Stomach (tissue), 4 donors: ENCODE data around the gene SNX20.

Experiments
- EP300 ChIP-seq: sonication (generic); formaldehyde crosslinking; IDR thresholded peaks from one replicate; pipeline ENCODE4 v1.6.1; 2017; ENCODE audit warnings: antibody characterized with exemption
- POLR2A ChIP-seq, 4 donors: fragments of 450-650 bp; IDR thresholded peaks; one replicate each; pipeline ENCODE4 v1.6.1; 2016; ENCODE audit warnings: antibody characterized with exemption in 4 of 4, control low read depth in 2 of 4, mild to moderate bottlenecking in 1 of 4, moderate library complexity in 1 of 4
- POLR2AphosphoS5 ChIP-seq, 3 donors: sonication (generic); formaldehyde crosslinking; IDR thresholded peaks; one replicate each; pipeline ENCODE4 v1.6.1; 2016; ENCODE audit warnings: antibody characterized with exemption in 3 of 3
- TF ChIP-seq, protein P1 (sequence below), 7 experiments: fragments of 450-650 bp in 4 of 7; fragments of 200-600 bp in 3 of 7; sonication (generic) in 3 of 7; IDR thresholded peaks; one replicate each; pipeline ENCODE4 v1.5.1; 2016 to 2019; ENCODE audit warnings: antibody characterized with exemption in 7 of 7, control low read depth in 2 of 7, mild to moderate bottlenecking in 1 of 7

DNA sequence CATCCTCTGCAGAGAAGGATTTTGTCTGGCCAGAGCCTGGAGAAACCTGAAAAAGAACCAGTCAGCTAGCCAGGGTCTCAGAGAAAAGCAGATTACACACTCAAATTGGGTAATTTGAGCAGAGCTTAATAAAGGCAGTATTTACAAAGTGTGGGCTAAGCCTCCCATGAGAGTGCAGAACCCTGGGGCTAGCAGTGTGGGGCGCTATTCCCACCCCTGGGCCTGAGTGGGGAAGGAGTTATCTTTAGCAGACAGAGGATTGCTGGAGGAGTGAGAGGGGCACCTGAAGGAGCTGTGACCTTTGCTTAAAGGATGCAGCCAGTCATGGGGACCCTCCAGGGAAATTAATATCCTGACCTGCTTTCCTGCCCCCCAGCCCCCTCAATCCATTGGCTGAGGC lies 46.2 kb downstream of the SNX20 start:
- TF ChIP-seq, protein P1, sequence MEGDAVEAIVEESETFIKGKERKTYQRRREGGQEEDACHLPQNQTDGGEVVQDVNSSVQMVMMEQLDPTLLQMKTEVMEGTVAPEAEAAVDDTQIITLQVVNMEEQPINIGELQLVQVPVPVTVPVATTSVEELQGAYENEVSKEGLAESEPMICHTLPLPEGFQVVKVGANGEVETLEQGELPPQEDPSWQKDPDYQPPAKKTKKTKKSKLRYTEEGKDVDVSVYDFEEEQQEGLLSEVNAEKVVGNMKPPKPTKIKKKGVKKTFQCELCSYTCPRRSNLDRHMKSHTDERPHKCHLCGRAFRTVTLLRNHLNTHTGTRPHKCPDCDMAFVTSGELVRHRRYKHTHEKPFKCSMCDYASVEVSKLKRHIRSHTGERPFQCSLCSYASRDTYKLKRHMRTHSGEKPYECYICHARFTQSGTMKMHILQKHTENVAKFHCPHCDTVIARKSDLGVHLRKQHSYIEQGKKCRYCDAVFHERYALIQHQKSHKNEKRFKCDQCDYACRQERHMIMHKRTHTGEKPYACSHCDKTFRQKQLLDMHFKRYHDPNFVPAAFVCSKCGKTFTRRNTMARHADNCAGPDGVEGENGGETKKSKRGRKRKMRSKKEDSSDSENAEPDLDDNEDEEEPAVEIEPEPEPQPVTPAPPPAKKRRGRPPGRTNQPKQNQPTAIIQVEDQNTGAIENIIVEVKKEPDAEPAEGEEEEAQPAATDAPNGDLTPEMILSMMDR (IDR thresholded peaks at IDR 0.05), result no peak
- TF ChIP-seq EP300 (no peak), POLR2A (IDR thresholded peaks at IDR 0.05) (no peak), POLR2AphosphoS5 (IDR thresholded peaks at IDR 0.05) (no peak)
